M059J (cell line): Measurements from ENCODE around the gene LBR. TPM values are rescaled to one million over a fixed set of nuclear protein-coding genes. Genes with fewer than 3 reads are reported as not detected.
"Not testable (repeated sequence)": the region's sequence is repeated elsewhere in the genome, so short reads cannot be mapped to it uniquely, and the experiment has no call there.

Source experiments
- DNase-seq: peaks from one replicate; pipeline ENCODE4 v3.0.0-alpha.2; 2012; ENCODE audit warnings: low read depth
- total RNA-seq: library from RNA; depleted of rRNA; stranded (reverse); fragments of >200 nt; shearing (Covaris generic); gene quantifications from 2 replicates; pipeline ENCODE4 v1.2.3, GENCODE V29; 2014; rRNA removed

Gene LBR
- 40.7 and 57.1 TPM in 2 replicates for total RNA-seq

DNA sequence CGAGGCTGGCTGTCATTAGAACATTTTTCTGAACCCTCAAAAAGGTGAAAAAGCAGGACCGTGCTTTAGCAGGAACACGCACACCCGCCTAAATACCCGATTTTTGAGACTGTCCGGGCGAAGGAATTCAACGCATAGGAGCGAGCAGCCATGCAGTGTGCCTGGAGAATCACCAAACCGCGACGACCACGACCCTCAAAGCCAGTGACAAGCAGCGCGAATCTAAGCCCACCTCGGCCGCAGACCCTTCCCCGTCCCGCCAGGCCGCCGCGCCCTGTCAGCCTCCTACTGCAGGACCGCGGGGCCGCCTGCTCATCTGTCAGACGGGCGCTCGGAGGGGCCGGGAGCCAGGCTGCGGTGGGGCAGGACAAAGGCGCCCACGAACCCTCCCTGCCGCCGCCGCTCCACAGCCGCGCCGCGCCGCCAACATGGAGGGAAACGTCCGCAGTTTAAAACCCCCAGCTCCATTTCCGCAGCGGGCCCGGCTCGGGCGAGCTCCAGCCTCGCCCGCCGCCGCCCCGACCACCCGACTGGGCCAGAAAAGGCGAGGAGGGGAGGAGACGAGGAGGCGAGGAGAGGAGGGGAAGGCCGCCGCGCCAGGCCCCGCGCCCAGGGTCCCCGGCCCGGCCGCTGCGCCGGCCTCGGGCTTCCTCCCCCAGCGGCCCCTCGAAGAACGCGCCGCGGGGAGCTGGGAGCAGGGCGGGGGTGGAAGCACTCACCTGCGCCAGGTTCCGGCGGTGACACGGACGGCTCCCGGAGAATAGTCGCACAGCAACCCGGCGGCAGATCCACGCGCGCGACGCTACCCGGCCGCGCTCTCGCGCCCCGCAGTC is at the start of gene LBR:
LBR (minus strand) TSS at position 804 of the 833 bp plus-strand sequence. CDS start 3,963 bp downstream, outside the sequence.
- DNase-seq: peak; percentile 42

DNA sequence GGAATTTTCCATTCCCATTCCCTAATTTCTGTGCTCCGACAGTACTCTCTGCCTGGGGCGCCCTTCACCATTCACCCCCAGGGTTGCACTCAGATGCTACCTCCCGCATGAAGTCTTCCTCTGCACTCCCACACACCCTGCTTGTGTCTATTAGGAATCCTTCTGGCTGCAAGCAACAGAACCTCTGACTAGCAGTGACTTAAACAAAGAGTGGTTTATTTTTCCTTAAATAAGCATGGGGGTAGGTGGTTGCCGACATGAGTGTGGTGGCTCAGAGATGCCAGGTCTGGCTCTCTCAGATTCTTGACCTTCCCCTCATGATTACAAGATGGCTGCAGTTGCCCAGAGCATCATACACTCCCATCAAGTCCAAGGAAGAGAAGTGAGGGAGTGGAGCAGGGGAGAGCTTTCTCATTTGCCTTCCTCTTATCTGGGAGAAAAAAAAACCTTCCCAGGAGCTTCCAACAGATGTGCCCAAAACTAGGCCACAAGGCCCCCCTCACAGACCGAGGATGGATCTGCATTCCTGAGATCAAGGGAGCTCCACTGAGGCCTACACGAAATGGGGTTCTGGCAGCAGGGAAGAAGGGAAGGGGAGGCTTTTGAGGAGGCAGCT is 49.6 kb upstream of the LBR start:
- no peak for DNase-seq

DNA sequence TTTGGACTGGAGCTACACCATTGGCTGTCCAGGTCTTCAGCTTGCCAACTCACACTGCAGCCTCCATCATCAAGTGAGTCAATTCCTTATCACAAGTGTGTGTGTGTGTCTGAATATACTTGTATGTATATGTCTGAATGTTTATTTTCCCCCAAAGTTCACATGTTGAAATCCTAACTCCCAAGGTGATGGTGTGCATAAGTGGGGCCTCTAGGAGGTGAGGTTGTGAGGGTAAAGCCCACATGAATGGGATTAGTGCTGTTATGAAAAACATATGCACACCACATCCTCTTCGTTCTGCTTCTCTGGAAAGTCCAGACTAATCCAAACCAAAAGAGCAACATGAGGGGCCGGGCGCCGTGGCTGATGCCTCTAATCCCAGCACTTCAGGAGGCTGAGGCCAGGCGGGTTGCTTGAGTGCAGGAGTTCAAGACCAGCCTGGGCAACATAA is 48.7 kb upstream of the LBR start:
- DNase-seq: no peak

DNA sequence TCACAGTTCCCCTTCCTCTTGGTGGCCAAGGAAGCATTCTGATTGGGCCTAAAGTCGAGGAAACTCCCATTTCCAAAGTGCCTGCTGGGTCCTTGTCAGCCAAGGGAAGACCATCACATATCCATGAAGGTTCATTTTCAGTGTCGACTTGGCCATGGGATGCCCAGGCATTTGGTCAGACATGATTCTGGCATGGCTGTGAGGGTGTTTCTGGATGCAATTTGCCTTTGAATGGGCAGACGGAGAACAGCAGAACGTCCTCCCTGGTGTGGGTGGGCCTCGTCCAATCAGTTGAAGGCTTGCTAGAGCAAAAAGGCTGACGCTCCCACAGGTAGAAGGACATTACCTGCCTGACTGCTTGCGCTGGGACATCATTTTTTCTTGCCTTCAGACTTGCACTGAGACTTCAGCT is 48.3 kb upstream of the LBR start:
- no peak for DNase-seq

DNA sequence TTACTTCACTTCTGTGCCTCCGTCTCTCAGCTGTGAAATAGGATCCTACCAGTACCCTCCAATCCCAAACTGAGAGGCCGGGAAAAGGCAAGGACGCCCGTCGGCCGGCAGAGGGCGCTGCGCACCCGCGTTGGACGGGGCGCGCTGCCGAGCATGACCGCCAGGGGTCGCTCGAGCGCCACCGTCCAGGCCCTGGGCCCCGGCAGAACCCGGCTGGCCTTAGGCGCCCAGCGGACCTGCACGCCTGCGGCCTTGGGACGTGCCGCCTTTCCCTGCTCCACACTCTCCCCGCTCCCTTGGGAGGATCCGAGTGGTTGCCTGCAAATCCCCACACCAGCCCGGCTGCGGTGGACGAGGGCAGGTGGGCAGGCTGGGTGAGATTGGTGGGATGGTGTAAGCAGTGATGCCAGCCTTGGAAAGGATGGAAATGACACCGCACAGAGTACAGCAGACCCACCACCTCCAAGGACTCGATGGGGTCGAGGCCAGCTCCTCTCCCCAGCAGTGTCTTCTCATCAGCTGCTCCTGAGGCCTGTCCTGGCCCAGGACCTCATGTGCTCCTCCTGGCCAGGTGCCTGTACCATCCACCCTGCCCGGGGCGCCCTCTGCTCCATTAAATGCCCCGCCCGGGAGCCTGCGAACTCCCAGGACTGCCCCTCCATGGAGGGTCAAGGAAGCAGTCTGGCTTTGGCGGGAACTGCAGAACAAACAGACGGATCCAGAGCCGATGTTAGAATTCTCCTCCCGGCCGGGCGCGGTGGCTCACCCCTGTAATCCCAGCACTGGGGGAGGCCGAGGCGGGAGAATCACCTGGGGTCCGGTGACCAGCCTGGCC is 47.4 kb upstream of the LBR start:
- peak; percentile 51 for DNase-seq

DNA sequence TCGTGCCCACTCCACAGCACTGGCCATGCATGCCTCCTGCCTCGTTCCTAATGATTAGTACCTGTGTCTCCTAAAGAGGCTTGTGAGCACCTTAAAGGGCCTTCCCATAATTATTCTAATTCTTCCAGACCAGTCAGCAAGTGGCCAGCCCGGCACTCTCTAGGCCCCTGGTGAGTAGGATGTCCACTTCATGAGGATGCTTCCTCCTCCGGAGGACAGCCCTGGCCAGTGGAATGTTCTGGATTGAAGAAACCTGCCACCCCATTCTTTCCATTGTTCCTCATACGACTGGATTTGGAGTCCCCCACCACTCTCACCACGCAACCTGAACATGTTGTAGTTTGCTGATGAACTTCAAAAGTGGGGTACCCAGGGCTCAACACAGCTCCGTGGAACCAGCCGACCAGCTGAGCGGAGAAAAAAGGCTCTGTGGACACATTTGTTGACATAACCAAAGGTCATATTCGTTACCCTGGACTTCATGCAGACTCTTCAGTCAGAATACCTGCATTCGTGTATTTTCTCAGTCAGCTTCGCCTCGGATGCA is 46.7 kb upstream of the LBR start:
- DNase-seq: no peak

DNA sequence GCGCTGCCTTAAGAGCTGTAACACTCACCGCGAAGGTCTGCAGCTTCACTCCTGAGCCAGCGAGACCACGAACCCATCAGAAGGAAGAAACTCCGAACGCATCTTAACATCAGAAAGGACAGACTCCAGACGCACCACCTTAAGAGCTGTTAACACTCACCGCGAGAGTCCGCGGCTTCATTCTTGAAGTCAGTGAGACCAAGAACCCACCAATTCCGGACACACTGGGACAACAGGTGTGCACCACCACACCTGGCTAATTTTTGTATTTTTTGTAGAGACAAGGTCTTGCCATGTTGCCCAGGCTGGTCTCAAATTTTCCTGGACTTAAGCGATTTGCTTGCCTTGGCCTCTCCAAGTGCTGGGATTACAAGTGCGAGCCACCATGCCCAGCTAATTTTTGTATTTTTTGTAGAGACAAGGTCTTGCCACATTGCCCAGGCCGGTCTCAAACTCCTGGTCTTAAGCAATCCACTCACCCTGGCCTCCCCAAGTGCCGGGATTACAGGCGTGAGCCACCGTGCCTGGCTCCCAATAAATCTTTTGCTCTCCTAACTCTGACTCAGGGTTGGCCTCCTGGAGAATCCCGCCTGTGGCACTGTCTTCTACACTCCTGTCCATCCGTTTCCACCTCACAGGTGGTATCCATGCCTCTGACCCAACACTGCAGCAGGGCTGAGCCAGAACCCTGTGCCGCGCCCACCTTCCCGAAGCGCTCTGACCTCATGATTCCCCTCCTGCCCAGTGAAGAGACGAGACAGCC is 46.0 kb upstream of the LBR start:
- not testable (repeated sequence) for DNase-seq

DNA sequence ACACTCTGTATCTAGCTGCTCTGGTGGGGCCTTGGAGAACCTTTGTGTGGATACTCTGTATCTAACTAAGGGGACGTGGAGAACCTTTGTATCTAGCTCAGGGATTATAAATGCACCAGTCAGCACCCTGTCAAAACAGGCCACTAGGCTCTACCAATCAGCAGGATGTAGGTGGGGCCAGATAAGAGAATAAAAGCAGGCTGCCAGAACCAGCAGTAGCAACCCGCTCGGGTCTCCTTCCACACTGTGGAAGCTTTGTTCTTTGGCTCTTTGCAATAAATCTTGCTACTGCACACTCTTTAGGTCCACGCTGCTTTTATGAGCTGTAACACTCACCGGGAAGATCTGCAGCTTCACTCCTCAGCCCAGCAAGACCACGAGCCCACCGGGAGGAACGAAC is 45.4 kb upstream of the LBR start:
- DNase-seq: not testable (repeated sequence)

DNA sequence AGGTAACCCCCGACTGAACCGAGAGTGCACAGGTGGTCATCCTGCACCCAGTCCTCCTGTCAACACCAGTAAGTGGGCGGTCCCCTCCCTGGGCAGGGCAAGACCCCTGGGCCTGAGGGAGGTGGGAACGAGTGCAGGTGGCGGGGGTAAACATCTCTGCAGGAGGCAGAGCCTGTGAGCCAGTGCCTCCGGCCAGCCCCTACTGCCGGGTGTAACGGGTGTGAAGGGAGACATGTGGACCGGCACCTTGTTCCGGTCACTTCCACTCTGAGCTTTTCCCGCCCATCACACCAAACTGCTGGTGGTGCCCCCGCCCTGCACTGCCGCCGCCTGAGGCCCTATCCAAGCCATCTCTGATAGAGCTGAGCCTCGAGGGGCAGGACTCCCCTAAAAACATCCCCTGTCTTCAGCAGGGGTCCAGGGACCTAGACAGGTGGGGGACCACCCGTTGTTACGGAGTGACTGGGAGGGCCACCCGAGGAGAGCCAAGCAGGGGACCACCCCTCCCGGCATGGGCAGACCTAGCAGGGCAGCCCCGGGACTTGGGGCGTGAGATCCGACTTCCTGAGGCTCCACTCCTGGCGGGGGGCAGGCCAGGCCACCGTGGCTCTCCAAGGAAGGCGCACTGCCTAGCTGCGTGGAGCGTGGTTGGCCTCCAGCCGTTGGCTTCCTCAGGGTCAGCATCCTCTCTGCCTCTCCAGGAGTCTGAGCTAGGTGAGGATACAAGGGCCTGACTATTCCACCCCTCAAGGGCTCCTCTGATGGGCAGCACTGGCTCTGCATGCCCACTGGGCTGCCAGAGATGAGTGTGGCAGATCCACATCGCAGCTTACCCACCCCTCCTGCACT is 43.8 kb upstream of the LBR start:
- no peak for DNase-seq

DNA sequence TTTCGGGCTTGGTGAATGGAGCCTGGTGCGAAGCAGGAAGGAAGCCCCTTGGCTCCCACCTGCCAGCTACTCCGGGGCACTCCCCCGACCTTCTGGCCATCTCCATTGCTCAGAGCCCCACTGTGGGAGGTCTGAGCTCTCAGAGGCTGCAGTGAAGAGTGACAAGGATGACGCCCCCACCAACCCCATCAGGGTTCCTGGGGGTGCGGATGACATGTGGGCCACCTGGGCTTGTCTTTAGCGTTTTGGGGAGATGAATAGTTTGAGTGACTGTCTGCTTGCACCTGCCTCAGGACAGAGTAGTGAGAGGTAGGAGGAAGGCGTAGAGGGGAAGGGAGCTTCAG is 43.2 kb upstream of the LBR start:
- no peak for DNase-seq

DNA sequence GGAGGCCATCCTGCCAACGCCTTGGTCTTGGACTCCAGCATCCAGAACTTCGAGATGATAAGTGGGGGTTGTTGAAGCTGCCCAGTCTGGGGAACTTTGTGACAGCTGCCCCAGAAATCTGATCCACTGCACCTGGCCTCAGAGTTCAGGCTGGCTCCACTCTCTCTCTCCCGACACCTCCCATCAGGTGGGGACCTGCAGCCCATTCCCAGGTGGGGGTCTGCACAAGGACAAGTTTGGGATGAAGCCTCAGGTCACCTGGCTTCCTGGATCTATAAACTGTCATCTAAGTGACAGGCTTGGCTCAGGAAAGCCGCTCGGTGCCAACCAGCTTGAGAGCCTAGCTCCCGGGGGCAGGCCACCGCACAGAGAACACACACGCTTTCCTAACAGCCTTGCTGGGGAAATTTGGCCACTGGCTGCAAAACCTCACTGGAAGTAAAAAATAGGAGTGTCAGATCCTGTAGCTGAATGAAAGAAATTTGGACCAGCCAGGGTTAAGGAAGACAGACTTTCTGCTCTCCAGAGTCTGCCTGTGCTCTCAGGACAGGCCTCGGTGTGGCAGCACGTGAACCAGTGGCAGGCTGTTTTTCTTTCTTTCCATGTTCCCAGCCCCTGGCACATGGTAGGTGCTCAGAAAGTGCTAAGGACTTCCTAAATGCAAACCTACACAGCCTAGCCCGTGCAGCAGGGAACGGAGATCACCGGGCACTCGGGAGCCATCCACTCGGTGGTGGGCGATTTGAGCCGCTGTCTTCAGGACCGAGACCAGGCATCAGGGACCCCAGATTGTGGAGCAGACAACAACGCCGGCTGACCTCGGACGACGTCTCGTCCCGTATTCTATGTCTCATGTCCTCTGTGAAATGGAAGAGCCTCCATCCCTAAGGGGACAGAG is 42.6 kb upstream of the LBR start:
- no peak for DNase-seq

DNA sequence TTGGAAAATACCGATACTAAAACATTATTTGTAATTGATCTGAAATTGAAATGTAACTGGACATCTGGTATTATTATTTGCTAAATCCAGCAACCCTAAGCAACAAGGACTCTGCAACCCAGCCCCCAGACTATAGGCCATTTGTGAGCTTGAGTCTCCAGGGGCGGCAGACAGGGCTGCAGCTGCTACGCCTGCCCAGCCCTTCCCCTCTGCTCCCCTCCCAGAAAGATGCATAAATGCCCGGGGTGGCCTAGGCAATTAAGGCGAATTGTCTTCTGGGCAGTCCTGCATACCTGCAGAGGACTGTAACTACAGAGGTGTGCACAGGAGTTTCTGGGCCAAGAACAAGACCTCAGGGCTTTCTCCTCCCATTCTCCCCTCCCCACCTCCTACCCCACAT is 41.2 kb upstream of the LBR start:
- no peak for DNase-seq

DNA sequence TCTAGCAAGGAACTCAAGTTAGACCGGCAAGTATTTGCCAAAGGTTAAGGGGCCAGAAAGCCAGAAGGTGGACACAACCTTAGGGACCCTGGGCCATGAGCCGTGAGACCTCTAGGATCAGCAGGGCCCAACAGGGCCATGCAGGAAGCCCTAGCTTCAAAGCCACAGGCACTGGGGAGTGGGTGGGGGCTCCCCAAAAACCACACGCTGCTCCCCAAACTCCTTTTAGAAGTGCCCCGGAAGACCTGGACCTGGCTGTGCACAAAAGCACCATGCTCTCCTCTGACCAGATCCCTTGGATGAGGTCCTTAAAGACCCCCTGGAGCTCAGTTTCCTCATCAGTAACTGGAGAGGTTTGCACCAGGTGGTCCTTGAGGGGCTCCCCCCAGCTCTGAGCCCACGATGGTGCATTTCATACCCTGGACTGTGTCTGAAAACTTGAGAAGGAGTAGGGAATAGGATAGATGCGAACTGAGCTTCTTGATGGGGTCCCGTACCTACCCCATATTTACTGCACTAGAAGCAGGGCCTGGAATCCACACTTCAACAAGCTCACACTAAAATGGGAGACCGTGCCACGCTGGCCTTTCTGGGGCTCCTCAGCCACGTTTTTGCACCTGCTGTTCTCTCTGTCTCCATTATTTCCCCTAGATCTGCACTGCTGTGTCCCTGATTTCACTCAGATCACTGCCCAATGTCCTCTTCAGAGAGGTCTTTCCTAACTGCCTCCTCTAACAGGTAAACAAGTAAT is 40.6 kb upstream of the LBR start:
- no peak for DNase-seq

DNA sequence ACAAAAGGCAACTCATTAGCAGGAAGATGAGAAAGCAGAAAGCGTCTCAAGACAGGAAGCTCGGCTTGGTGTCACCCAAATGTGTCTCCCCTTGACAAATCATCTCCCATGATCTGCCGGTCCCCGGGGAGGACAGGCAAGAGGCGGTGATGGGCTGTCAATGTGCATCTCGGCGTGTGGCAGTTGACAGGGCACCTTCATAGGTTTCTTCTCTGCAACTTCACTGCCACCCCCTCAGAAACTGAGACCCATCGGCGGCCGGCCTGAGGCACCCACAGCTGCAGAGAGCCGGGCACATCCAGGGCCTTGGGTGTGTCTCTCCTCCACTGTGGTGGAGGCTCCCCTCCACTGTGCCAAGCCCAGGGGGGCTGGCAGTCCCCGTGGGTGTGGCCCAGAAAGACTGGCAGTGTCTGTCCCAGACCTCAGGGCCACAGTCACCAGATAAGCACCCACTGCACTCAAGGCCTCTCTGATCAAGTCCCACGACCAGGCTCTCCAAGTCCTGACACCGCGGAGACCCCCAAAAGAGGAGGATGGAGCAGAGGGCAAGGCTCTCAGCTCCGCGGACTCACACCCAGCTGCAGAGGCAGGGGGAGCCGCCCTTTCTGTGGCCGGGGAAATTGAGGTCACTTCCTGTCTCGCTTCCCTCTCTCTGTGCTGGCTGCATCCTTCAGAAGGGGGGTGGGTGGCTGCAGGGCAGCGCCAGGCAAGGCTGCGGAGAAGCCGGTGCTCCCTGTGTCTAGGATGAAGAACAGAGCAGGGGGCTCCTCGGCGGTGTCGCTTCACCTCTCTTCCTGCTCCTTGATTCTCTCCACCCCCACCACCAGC is 39.6 kb upstream of the LBR start:
- DNase-seq: no peak

DNA sequence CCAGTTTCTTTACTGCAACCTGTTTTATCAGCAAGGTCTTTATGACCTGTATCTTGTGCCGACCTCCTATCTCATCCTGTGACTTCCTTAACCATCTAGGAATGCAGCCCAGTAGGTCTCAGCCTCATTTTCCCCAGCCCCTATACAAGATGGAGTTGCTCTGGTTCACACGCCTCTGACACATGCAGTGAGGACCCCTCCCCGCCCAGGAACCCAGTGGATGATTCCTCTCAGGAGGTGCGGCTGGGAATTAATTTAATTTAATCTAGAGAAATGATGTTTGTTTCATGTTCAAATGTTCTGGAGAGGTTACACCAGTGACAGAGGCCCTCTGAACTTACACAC is 39.0 kb upstream of the LBR start:
- no peak for DNase-seq

DNA sequence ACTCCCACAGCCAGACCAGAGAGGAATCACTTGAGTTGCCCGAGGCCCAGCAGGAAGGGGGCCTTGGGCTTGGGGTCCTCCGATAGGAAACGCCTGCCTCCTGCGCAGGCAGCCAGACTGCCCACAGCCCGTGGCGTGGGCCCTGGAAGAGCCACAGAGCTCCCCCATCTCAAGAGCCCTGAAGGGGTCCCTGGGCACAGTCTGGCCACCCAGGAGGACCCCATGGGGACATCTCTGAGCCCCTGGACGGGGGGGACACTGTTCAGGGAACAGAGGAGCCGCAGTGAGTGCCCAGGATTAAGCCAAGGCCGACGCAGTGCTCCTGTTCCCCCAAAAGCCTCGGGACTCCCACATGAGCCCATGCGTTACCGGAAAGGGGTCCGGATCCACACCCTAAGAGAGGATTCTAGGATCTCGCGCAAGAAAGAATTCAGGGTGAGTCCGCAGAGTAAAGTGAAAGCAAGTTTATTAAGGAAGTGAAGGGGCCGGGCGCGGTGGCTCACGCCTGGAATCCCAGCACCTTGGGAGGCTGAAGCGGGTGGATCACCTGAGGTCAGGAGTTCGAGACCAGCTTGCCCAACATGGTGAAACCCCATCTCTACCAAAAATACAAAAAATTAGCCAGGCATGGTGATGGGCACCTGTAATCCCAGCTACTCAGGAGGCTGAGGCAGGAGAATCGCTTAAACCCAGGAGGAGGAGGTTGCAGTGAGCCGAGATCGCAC is 38.1 kb upstream of the LBR start:
- DNase-seq: no peak
